K562 (cell line): ENCODE data around the gene RHOC. TPM values are rescaled to one million over a fixed set of nuclear protein-coding genes. Genes with fewer than 3 reads are reported as not detected.

ENCODE experiments used
- ASH1L ChIP-seq: fragments of 450-650 bp; IDR thresholded peaks from 2 replicates; pipeline ENCODE4 v1.6.1; 2018; ENCODE audit warnings: borderline replicate concordance, mild to moderate bottlenecking, low read depth; ENCODE audit not compliant: partially characterized antibody
- ATF4 ChIP-seq: fragments of 450-650 bp; formaldehyde crosslinking; IDR thresholded peaks from 2 replicates; pipeline ENCODE4 v1.4.0; 2022; ENCODE audit warnings: mild to moderate bottlenecking, moderate library complexity
- CBFA2T3 ChIP-seq: fragments of 450-650 bp; IDR thresholded peaks from 2 replicates; pipeline ENCODE4 v1.6.1; 2017
- FOXK2 ChIP-seq, 2 experiments: fragments of 450-650 bp; IDR thresholded peaks in 1 of 2; conservative IDR thresholded peaks in 1 of 2; 2 replicates each; pipeline ENCODE4 v1.6.1; 2016; ENCODE audit warnings: low read depth in 2 of 2, mild to moderate bottlenecking in 1 of 2
- GABPB2 ChIP-seq: fragments of 250-450 bp; sonication (Bioruptor Pico); conservative IDR thresholded peaks from 2 replicates; pipeline ENCODE4 v1.5.1; 2021; ENCODE audit warnings: mild to moderate bottlenecking
- HDAC2 ChIP-seq: fragments of 450-650 bp; IDR thresholded peaks from 2 replicates; pipeline ENCODE4 v1.6.1; 2016; ENCODE audit warnings: mild to moderate bottlenecking
- HDAC6 ChIP-seq: IDR thresholded peaks from 2 replicates; pipeline ENCODE4 v1.6.1; 2012; ENCODE audit warnings: low read depth, mild to moderate bottlenecking, control low read depth, inconsistent platforms, low read length, moderate library complexity
- HNRNPUL1 ChIP-seq: fragments of 200-400 bp; formaldehyde crosslinking; IDR thresholded peaks from 2 replicates; pipeline ENCODE4 v1.6.1; 2017; ENCODE audit warnings: low read length
- JUND ChIP-seq, 2 experiments: IDR thresholded peaks; 2 replicates in 1 of 2; 3 replicates in 1 of 2; pipeline ENCODE4 v1.6.1; 2011; ENCODE audit warnings: borderline replicate concordance in 2 of 2, low read depth in 2 of 2, low read length in 2 of 2, improper control_type of control experiment in 1 of 2, missing biosample characterization in 1 of 2, missing genetic modification characterization in 1 of 2, missing genetic modification reagents in 1 of 2
- MED1 ChIP-seq: sonication (generic); formaldehyde crosslinking; IDR thresholded peaks from 2 replicates; pipeline ENCODE4 v1.8.1; 2023; ENCODE audit warnings: missing genetic modification reagents, borderline replicate concordance
- NCOA4 ChIP-seq: fragments of 450-650 bp; IDR thresholded peaks from 2 replicates; pipeline ENCODE4 v1.6.1; 2018; ENCODE audit warnings: mild to moderate bottlenecking; ENCODE audit not compliant: partially characterized antibody
- RBM17 ChIP-seq: fragments of 200-400 bp; formaldehyde crosslinking; IDR thresholded peaks from 2 replicates; pipeline ENCODE4 v1.6.1; 2017; ENCODE audit warnings: low read depth, mild to moderate bottlenecking, low read length, borderline replicate concordance
- RREB1 ChIP-seq: fragments of 250-450 bp; sonication (Bioruptor Pico); IDR thresholded peaks from 2 replicates; pipeline ENCODE4 v1.4.0; 2020
- SIN3A ChIP-seq, 2 experiments: fragments of 150-350 bp in 1 of 2; IDR thresholded peaks; 2 replicates each; pipeline ENCODE4 v1.6.1; 2011 to 2016; ENCODE audit warnings: borderline replicate concordance in 2 of 2, low read depth in 2 of 2, low read length in 2 of 2, mild to moderate bottlenecking in 2 of 2, moderate library complexity in 2 of 2; ENCODE audit not compliant: control insufficient read depth in 1 of 2
- TAF1 ChIP-seq: IDR thresholded peaks from 2 replicates; pipeline ENCODE4 v1.6.1; 2011; ENCODE audit warnings: mild to moderate bottlenecking, low read length, moderate library complexity; ENCODE audit not compliant: insufficient read depth, control insufficient read depth, severe bottlenecking; ENCODE audit errors: extremely low read depth
- TEAD2 ChIP-seq: fragments of 450-650 bp; IDR thresholded peaks from 2 replicates; pipeline ENCODE4 v1.6.1; 2016; ENCODE audit warnings: missing genetic modification characterization, control low read depth, missing compliant biosample characterization
- ZFX ChIP-seq: sonication (generic); formaldehyde crosslinking; IDR thresholded peaks from 2 replicates; pipeline ENCODE4 v1.8.0; 2022; ENCODE audit warnings: mild to moderate bottlenecking, missing genetic modification reagents, moderate library complexity
- ZNF124 ChIP-seq: sonication (generic); formaldehyde crosslinking; IDR thresholded peaks from 2 replicates; pipeline ENCODE4 v1.8.1; 2022; ENCODE audit warnings: missing genetic modification reagents
- ZNF197 ChIP-seq: fragments of 200-800 bp; sonication (Bioruptor generic); IDR thresholded peaks from 2 replicates; pipeline ENCODE4 v1.6.1; 2016; ENCODE audit warnings: low read depth, missing genetic modification characterization, missing compliant biosample characterization
- ZNF408 ChIP-seq: fragments of 250-450 bp; sonication (Bioruptor Pico); IDR thresholded peaks from 2 replicates; pipeline ENCODE4 v1.4.0; 2020; ENCODE audit warnings: low read depth, mild to moderate bottlenecking, moderate library complexity
- ZNF695 ChIP-seq: fragments of 450-650 bp; formaldehyde crosslinking; IDR thresholded peaks from 2 replicates; pipeline ENCODE4 v1.4.0; 2020; ENCODE audit warnings: mild to moderate bottlenecking, moderate library complexity
- polyA plus RNA-seq, 8 experiments: library from polyadenylated mRNA; depleted of rRNA in 4 of 8; stranded (reverse) in 5 of 8; unstranded in 3 of 8; fragments of >200 nt; fragmentation: Nextera tagmentation in 2 of 8; fragmentation: Illumina TruSeq in 1 of 8; extraction: Ambion mirVana in 2 of 8; extraction: Trizol in 1 of 8; gene quantifications; 2 replicates each; pipeline versions ENCODE4 v1.2.1 to v1.2.3, GENCODE V29; 2011 to 2014; ENCODE audit warnings: inconsistent platforms in 1 of 8, missing spikeins in 1 of 8
- total RNA-seq, 7 experiments: library from RNA; depleted of rRNA in 6 of 7; stranded (reverse); fragments of >200 nt in 6 of 7; fragmentation: Illumina TruSeq in 2 of 7; extraction: Trizol in 2 of 7; gene quantifications; 2 replicates each; pipeline versions ENCODE4 v1.2.1 to v1.2.3, GENCODE V29; 2011 to 2021; ENCODE audit warnings: low replicate concordance in 1 of 7

RHOC gene
- total and polyA plus RNA-seq, 9 of the 15 experiments (the other 6 are each of a cell fraction or from before 2014, with no cell fraction given): 35.2 to 364 (median 204) TPM

GRCh38 chr1:112700290-112701226 lies 6.4 kb downstream of the RHOC start (continued):
- TF ChIP-seq ZNF124 (no peak), GABPB2 (no peak), MED1 (CRISPR knock-in tag) (no peak), TEAD2 (tag) (no peak), HDAC6 (no peak), RREB1 (CRISPR knock-in tag) (no peak), FOXK2 (conservative IDR thresholded peaks at IDR 0.05 in 1 of 2, IDR thresholded peaks at IDR 0.05 in 1 of 2; ENCODE audit: low read depth in 2 of 2) (peak; percentile 85 to 87), ZNF695 (CRISPR knock-in tag) (no peak), CBFA2T3 (peak; percentile 82), ASH1L (no peak), RBM17 (no peak), HDAC2 (peak; percentile 97), ZNF408 (CRISPR knock-in tag) (no peak), SIN3A (IDR thresholded peaks at IDR 0.05; ENCODE audit: borderline replicate concordance in 2 of 2, control insufficient read depth in 1 of 2, low read depth in 2 of 2, low read length in 2 of 2) (peak; percentile 66 to 90; a peak in 3 of 4 replicates), JUND (IDR thresholded peaks at IDR 0.05; ENCODE audit: borderline replicate concordance, low read depth, low read length) (peak; percentile 99), JUND (tag; IDR thresholded peaks at IDR 0.05; ENCODE audit: borderline replicate concordance, low read depth, low read length) (peak; percentile 99), ATF4 (CRISPR knock-in tag) (peak; percentile 46), ZNF197 (CRISPR knock-in tag) (no peak; the same call in 1 of the 2 replicates), NCOA4 (no peak), TAF1 (peak; percentile 67), ZFX (CRISPR knock-in tag) (no peak), HNRNPUL1 (peak; percentile 94)
